Measurements from ENCODE around the gene VKORC1L1. TPM values are rescaled to one million over a fixed set of nuclear protein-coding genes. Genes with fewer than 3 reads are reported as not detected.

The VKORC1L1 gene
- total RNA-seq, 1 experiment from 2014 or later = 29.4 TPM

DNA sequence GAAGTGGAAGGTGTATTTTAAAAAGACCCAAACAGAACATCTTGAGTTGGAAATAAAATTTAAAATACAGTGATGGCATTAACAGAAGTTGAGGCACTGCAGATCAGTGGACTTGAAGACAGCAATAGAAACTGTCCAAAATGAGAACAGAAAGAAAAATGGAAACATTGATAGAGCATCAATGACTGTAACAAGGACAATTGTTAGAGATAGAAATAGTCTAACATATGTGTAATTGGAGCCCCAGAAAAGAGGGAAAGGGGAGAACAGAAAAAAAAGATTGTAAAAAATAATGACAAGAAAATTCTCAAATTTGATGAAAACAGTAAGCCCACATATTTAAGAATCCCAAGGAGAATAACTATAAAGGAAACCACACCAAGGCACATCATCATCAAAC lies 29.4 kb downstream of the VKORC1L1 start:
- Histone ChIP-seq H3K4me2 (ENCODE audit: insufficient read depth, insufficient read length, low read length) (no peak overlapping the region), H2BK5ac (ENCODE audit: insufficient read length, low read length) (no peak overlapping the region), H2BK12ac (ENCODE audit: insufficient read length, low read depth, low read length) (no peak overlapping the region), H2BK15ac (ENCODE audit: low read depth, low read length) (no peak overlapping the region), H3T11ph (ENCODE audit: low read length) (no peak overlapping the region), H2BK120ac (ENCODE audit: low read depth, low read length, poor library complexity, severe bottlenecking) (no peak overlapping the region), H3K23ac (ENCODE audit: insufficient read length, low read depth, low read length) (no peak overlapping the region), H2AK5ac (ENCODE audit: insufficient read length, low read length) (no peak overlapping the region), H3K79me2 (ENCODE audit: insufficient read depth, low read length) (no peaks in the 10 kb centered on the region), H2AFZ (ENCODE audit: low read length) (no peak overlapping the region), H3K9ac (ENCODE audit: extremely low read depth, insufficient read length, low read length) (no peak overlapping the region), H3K79me1 (ENCODE audit: insufficient read depth, low read depth, low read length, poor library complexity, severe bottlenecking) (no peaks in the 10 kb centered on the region), H3K18ac (ENCODE audit: insufficient read length, low read depth, low read length) (no peak overlapping the region), H4K8ac (replicated peaks; ENCODE audit: insufficient read length, low read depth, low read length) (no peak overlapping the region), H4K91ac (ENCODE audit: insufficient read length, low read depth, low read length) (no peak overlapping the region), H3K9me3 (ENCODE audit: control insufficient read depth, low read depth, low read length) (no peaks in the 10 kb centered on the region), H4K5ac (ENCODE audit: insufficient read length, low read depth, low read length) (no peak overlapping the region), H3K4me1 (ENCODE audit: insufficient read depth, low read length) (no peaks in the 10 kb centered on the region), H3K56ac (ENCODE audit: insufficient read length, low read depth, low read length) (no peak overlapping the region), H3K27ac (ENCODE audit: insufficient read length, low read depth, low read length) (no peak overlapping the region), H3K27me3 (ENCODE audit: insufficient read depth, low read length) (no peaks in the 10 kb centered on the region), H2BK20ac (ENCODE audit: low read depth, low read length, poor library complexity, severe bottlenecking) (no peak overlapping the region), H3K14ac (ENCODE audit: insufficient read depth, low read length) (no peak overlapping the region), H3K4ac (ENCODE audit: low read depth, low read length) (no peak overlapping the region), H3K23me2 (ENCODE audit: insufficient read length, low read depth, low read length, poor library complexity, severe bottlenecking) (no peaks in the 10 kb centered on the region), H4K20me1 (ENCODE audit: control insufficient read depth, insufficient read depth, insufficient read length) (no peaks in the 10 kb centered on the region)
- DNase-seq = no peak
- H3K4me1 Mint-ChIP-seq = peaks cover 5 to 7% of the 10 kb centered on the region in 2 experiments
- H3K27me3 Mint-ChIP-seq (ENCODE audit: low read depth) = no peaks in the 10 kb centered on the region
- H3K27ac Mint-ChIP-seq = no peak overlapping the region
- TF ChIP-seq CTCF (conservative IDR thresholded peaks at IDR 0.05) = no peak
- peaks cover 22 to 40% (median 30%) of the 10 kb centered on the region in 3 experiments for H3K36me3 Mint-ChIP-seq (ENCODE audit: insufficient read depth in 1 of 3, low read depth in 3 of 3)
- no peak overlapping the region for H3K4me3 Mint-ChIP-seq
- H3K9me3 Mint-ChIP-seq = peaks cover 14 to 19% of the 10 kb centered on the region in 2 experiments

Data from H9 (cell line).